Prostate gland (tissue), 2 donors: ENCODE measurements around the gene MNAT1. TPM values are rescaled to one million over a fixed set of nuclear protein-coding genes. Genes with fewer than 3 reads are reported as not detected.

ENCODE experiments used
- DNase-seq: peaks from one replicate; pipeline ENCODE4 v3.0.0-alpha.2; 2019; ENCODE audit warnings: low spot score
- H3K27ac ChIP-seq, 2 donors: fragments of 200-600 bp; sonication (generic); 2 replicates each; pipeline ENCODE4 v1.5.1; 2017 to 2019
- H3K27me3 ChIP-seq: fragments of 200-600 bp; sonication (generic); replicated peaks from 2 replicates; pipeline ENCODE4 v1.5.1; 2019; ENCODE audit not compliant: insufficient read depth
- H3K36me3 ChIP-seq, 2 donors: fragments of 200-600 bp; sonication (generic); 1 replicate in 1 of 2; 2 replicates in 1 of 2; pipeline versions ENCODE4 v1.5.1 to v1.8.1; 2017 to 2019
- H3K4me1 ChIP-seq: fragments of 200-600 bp; sonication (generic); replicated peaks from 2 replicates; pipeline ENCODE4 v1.5.1; 2019
- H3K4me3 ChIP-seq, 2 donors: fragments of 200-600 bp; sonication (generic); 2 replicates each; pipeline ENCODE4 v1.5.1; 2017 to 2019
- H3K9me3 ChIP-seq: fragments of 200-600 bp; sonication (generic); 2 replicates; pipeline ENCODE4 v1.5.1; 2017
- POLR2A ChIP-seq: fragments of 450-650 bp; IDR thresholded peaks from one replicate; pipeline ENCODE4 v1.6.1; 2016; ENCODE audit warnings: antibody characterized with exemption, mild to moderate bottlenecking
- POLR2AphosphoS5 ChIP-seq: sonication (generic); formaldehyde crosslinking; IDR thresholded peaks from one replicate; pipeline ENCODE4 v1.6.1; 2017; ENCODE audit warnings: antibody characterized with exemption
- WGBS: methylation state at CpG from one replicate; pipeline ENCODE4 v1.1.5; 2018; 5-methylcytosine and 5-hydroxymethylcytosine counted together
- intact Hi-C: fragments of 100-400 bp; cut with DNase I; formaldehyde crosslinking; loops from one replicate; pipeline ENCODE4 v1.14.2; 2022
- total RNA-seq, 2 donors: library from RNA; depleted of rRNA; stranded (reverse); fragments of >200 nt; gene quantifications; one replicate each; pipeline ENCODE4 v1.1.0, GENCODE V29; 2016
- TF ChIP-seq, protein P1 (sequence below), 4 experiments: fragments of 200-600 bp in 2 of 4; fragments of 450-650 bp in 2 of 4; sonication (generic) in 2 of 4; IDR thresholded peaks; 1 replicate in 3 of 4; 2 replicates in 1 of 4; pipeline ENCODE4 v1.5.1; 2016 to 2019; ENCODE audit warnings: antibody characterized with exemption in 4 of 4, mild to moderate bottlenecking in 2 of 4, moderate library complexity in 2 of 4

The MNAT1 gene
- total RNA-seq, 2 donors from 2014 or later: 16.1 to 62.9 TPM

- Histone ChIP-seq H3K27ac (peak overlapping the region in 1 of 2 donors; percentile 94), H3K27me3 (no peaks in the 10 kb centered on the region), H3K9me3 (no peaks in the 10 kb centered on the region), H3K36me3 (no peaks in the 10 kb centered on the region), H3K4me3 (no peak overlapping the region), H3K4me1 (no peaks in the 10 kb centered on the region)
- TF ChIP-seq POLR2AphosphoS5: no peak
- TF ChIP-seq, protein P1, sequence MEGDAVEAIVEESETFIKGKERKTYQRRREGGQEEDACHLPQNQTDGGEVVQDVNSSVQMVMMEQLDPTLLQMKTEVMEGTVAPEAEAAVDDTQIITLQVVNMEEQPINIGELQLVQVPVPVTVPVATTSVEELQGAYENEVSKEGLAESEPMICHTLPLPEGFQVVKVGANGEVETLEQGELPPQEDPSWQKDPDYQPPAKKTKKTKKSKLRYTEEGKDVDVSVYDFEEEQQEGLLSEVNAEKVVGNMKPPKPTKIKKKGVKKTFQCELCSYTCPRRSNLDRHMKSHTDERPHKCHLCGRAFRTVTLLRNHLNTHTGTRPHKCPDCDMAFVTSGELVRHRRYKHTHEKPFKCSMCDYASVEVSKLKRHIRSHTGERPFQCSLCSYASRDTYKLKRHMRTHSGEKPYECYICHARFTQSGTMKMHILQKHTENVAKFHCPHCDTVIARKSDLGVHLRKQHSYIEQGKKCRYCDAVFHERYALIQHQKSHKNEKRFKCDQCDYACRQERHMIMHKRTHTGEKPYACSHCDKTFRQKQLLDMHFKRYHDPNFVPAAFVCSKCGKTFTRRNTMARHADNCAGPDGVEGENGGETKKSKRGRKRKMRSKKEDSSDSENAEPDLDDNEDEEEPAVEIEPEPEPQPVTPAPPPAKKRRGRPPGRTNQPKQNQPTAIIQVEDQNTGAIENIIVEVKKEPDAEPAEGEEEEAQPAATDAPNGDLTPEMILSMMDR (IDR thresholded peaks at IDR 0.05): no peak
- no peak for TF ChIP-seq POLR2A
- no peak for DNase-seq
- WGBS: 50% methylated on average over 1 of the region's 1 CpG
- intact Hi-C loops: loop anchor here (5.0 to 10.0 kb wide), 4 partner anchors 68 to 626 kb away; partner anchors contain the start of genes PCNX4, SLC38A6 and TRMT5
These were observed 14.2 kb upstream of the MNAT1 start for GRCh38 chr14:60720391-60720790.

DNA sequence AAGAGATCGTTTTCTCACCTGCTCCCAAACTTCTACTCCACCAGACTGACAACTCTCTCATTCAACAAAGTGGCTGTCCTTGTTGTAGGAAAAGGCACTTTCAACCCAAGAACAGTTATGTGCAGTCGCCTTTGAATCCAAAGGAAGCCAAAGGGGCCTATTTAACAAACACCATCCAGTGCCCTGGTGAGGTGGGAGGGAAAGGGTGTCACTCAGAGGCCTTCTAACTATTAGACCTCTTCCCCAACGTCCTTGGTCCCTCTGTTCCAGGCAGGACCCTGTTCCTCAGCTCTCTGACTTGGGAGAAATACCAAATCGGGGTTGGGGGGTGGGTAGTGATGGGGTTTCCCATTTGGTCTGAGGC is 13.6 kb upstream of the MNAT1 start:
- intact Hi-C loops: loop anchor here (5.0 to 10.0 kb wide), 4 partner anchors 69 to 626 kb away; partner anchors contain the start of genes PCNX4, SLC38A6 and TRMT5
- no peaks in the 10 kb centered on the region for H3K4me1 ChIP-seq
- H3K36me3 ChIP-seq: no peaks in the 10 kb centered on the region
- no peaks in the 10 kb centered on the region for H3K27me3 ChIP-seq
- peak overlapping the region; percentile 84 to 94 for H3K27ac ChIP-seq
- no peak for DNase-seq
- H3K4me3 ChIP-seq: peak overlapping the region; percentile 78 to 88
- WGBS: 32% methylated on average over 4 of the region's 4 CpGs
- TF ChIP-seq, protein P1 (IDR thresholded peaks at IDR 0.05): no peak
- TF ChIP-seq POLR2AphosphoS5: no peak
- no peak for TF ChIP-seq POLR2A
- H3K9me3 ChIP-seq: no peaks in the 10 kb centered on the region

DNA sequence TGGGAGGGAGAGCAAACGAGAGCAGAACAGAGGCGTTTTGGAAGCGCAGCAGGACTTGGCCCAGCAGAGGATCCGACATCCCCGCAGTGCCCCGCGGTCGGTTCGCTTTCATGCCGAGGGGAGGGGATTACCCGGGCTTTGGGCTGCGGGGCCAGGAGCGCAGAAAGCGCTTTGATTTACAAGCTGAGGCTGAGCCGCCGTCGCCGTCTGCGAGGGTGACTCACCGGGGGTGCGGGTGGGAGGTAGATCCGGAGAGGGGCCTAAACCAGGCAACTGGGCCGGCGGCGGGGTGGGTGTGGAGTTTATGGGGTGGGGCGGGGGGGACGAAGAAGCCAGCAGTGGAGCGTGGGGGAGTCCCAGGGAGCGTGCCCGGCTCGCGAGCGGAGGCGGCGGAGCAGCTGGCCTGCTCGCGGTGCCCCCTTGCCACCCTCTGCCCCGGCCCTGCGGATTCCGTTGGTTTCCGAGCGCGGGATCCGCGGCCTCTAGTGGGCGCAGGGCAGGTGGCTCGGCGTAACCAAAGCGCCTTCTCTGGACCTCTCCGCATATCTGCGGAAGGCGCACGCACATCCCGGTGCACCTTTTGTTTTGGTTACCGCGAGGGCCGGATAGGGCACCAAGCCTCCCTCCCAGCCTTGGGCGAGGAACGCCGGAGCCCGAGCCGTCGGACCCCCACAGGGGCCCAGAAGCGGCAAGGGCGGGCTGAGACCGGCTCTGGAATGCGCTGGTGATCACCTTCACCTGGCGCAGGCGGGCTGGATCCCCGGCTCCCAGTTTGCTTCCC is 13.0 kb upstream of the MNAT1 start:
- Histone ChIP-seq H3K36me3 (no peaks in the 10 kb centered on the region), H3K4me1 (no peaks in the 10 kb centered on the region), H3K9me3 (no peaks in the 10 kb centered on the region), H3K4me3 (peak overlapping the region; percentile 78 to 88), H3K27ac (peak overlapping the region; percentile 84 to 94), H3K27me3 (no peaks in the 10 kb centered on the region)
- intact Hi-C loops: loop anchor here (5.0 to 10.0 kb wide), 4 partner anchors 69 to 627 kb away; partner anchors contain the start of genes PCNX4, SLC38A6 and TRMT5
- WGBS: 2% methylated on average over 54 of the region's 70 CpGs
- DNase-seq: peak; percentile 51
- TF ChIP-seq POLR2A (no peak), POLR2AphosphoS5 (peak; percentile 5)
- TF ChIP-seq, protein P1 (IDR thresholded peaks at IDR 0.05): peak in 3 of 4 experiments; percentile 25 to 52 (median 31)

- intact Hi-C loops: loop anchor here (5.0 to 10.0 kb wide), 4 partner anchors 70 to 627 kb away; partner anchors contain the start of genes PCNX4, SLC38A6 and TRMT5
- Histone ChIP-seq H3K36me3 (no peaks in the 10 kb centered on the region), H3K9me3 (no peaks in the 10 kb centered on the region), H3K4me1 (no peaks in the 10 kb centered on the region), H3K27ac (peak overlapping the region; percentile 84 to 94), H3K27me3 (no peaks in the 10 kb centered on the region), H3K4me3 (peak overlapping the region; percentile 78 to 88)
- TF ChIP-seq POLR2AphosphoS5 (no peak), POLR2A (no peak)
- TF ChIP-seq, protein P1 (IDR thresholded peaks at IDR 0.05): no peak
- DNase-seq: no peak
- 2% methylated on average over 11 of the region's 11 CpGs for WGBS
These were observed 12.5 kb upstream of the MNAT1 start for GRCh38 chr14:60722107-60722356.
